SU-DHL-6 (cell line): ENCODE results near the gene CTCFL.

Source experiments
- EZH2phosphoT487 ChIP-seq: fragments of 200-600 bp; sonication (generic), shearing (Covaris generic); conservative IDR thresholded peaks from 2 replicates; pipeline ENCODE4 v1.6.1; 2018; ENCODE audit warnings: mild to moderate bottlenecking, antibody characterized with exemption, low read length, moderate library complexity, mixed read lengths
- TF ChIP-seq, protein P1 (sequence below): fragments of 200-600 bp; sonication (generic); IDR thresholded peaks from one replicate; pipeline ENCODE4 v1.5.1; 2017; ENCODE audit warnings: antibody characterized with exemption, mild to moderate bottlenecking, low read length, moderate library complexity; ENCODE audit not compliant: insufficient read depth, poor library complexity, severe bottlenecking

DNA sequence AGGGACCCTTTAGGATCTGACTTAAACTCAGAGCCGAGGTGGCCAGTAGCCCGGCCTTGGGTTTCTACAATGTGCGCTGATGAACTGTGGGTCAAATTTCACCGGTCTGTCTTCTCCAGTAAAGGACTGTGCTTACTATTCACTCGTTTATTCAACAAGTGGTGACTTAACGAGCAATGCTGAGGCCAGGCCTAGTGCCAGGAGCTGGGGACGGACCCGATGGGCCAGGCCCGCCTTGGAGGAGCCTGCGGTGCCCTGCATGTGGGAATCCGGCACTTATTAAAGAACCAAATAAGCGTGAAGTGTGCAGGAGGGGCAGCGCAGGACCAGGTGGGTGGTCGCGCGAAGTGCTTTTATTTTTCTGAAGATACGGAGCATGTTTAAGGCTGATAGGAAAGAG lies 24.0 kb downstream of the CTCFL start:
- TF ChIP-seq, protein P1, sequence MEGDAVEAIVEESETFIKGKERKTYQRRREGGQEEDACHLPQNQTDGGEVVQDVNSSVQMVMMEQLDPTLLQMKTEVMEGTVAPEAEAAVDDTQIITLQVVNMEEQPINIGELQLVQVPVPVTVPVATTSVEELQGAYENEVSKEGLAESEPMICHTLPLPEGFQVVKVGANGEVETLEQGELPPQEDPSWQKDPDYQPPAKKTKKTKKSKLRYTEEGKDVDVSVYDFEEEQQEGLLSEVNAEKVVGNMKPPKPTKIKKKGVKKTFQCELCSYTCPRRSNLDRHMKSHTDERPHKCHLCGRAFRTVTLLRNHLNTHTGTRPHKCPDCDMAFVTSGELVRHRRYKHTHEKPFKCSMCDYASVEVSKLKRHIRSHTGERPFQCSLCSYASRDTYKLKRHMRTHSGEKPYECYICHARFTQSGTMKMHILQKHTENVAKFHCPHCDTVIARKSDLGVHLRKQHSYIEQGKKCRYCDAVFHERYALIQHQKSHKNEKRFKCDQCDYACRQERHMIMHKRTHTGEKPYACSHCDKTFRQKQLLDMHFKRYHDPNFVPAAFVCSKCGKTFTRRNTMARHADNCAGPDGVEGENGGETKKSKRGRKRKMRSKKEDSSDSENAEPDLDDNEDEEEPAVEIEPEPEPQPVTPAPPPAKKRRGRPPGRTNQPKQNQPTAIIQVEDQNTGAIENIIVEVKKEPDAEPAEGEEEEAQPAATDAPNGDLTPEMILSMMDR, result no peak
- TF ChIP-seq EZH2phosphoT487, result no peak
